Endothelial cell of hepatic sinusoid (primary cell): ENCODE measurements around the gene SIX3.

Experiments
- in situ Hi-C: cut with HindIII; loops from 2 replicates; pipeline ENCODE4 v1.10.0; 2017; ENCODE audit warnings: low sequenced_read_pairs

SIX3 gene

DNA sequence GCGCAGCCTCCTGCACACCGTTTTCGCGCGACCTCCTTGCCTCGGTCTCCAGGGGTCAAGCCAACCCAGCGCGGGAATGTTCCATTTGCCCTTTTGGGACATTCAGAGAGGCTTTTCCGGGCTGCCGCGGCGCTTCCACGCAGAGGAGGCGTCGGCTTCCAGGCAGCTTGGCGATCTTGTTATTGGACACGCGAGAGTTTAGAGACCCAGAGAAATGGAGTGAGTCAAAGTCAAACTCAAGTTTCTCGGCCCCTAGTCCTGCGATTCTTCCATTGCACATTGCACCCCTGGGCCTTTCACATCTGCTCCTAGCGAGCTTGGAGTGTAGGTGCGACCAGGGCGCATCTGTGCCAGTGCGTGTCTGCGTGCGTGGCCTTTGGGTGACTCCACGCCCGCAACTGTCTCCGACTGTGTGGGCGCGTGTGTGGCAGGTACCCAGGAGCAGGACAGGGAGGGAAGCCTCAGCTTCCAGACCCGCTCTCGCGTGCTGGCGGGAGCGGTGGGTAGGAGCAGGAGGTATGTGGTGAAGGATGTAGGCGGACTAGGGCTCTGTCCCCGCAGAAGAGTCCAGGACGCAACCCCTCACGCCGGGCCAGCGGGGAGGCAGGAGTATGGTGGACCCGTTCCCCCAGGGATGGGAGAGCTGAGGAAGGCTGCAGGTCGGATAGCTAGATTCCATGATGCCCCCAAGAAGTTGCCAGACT lies 13.5 kb downstream of the SIX3 start:
- in situ Hi-C loops = loop anchor here (10.0 to 25.0 kb wide), 4 partner anchors 150 to 560 kb away; no protein-coding TSS in a partner anchor

DNA sequence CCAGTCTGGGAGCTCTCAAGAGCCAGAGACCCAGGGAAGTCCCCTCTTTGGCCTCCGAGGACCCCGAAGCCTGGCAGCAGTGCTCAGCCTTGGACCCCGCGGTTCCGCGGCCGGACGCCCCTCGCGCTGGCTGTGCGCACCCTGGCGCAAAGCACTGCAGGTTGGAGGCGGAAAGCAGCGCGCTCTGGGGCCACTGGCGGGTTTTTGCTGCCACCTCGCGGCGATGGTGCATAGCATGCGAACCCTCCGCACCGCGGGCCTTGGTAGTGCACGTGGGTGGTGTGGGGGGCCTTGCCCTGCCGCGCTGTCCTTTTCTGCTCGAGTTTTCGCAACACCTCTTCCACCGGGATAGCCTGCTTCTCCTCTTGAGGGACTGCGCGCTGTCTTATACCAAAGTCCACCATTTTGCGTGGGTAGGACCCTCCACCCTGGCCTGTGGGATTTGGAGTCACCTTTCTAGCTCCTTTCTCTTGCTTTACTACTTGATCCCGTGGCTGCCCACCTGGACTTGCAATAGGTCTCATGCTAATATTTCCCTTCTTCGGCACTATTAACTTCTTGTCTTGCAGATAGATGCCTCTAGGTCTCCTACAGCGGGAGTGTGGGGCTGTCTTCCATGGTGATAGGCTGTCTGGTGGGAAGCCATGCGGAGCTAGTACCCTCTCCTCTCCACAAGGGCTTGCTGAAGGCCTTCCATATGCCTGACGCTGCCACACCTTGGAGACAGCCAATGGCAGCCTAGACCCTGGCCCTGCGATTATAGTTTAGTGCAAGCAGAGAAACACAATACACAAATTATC lies 14.3 kb downstream of the SIX3 start:
- in situ Hi-C loops = loop anchor here (10.0 to 25.0 kb wide), 4 partner anchors 151 to 561 kb away; no protein-coding TSS in a partner anchor

DNA sequence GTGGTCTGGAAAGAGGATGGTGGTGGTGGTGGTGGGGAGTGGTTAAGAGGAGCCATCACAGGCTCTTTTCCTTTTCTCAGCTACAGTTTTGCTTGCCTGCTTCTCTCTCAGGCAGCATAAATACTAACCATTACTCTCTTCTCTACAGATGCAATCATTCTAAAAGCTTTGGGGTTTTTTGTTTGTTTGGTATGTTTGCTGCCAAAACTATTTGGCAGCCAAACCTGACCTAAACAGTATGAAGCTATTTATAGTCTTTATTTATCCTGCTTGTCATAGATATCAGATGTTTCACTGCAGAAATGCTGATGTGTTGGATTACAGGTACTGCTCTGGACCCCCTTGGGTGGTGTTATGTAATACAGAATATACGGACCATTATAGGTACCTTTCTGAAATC lies 15.3 kb downstream of the SIX3 start:
- in situ Hi-C loops = loop anchor here (10.0 to 25.0 kb wide), 4 partner anchors 152 to 562 kb away; no protein-coding TSS in a partner anchor

GRCh38 chr2:44957656-44958327 lies 16.3 kb downstream of the SIX3 start:
- in situ Hi-C loops = loop anchor here (10.0 to 25.0 kb wide), 4 partner anchors 153 to 563 kb away; no protein-coding TSS in a partner anchor

DNA sequence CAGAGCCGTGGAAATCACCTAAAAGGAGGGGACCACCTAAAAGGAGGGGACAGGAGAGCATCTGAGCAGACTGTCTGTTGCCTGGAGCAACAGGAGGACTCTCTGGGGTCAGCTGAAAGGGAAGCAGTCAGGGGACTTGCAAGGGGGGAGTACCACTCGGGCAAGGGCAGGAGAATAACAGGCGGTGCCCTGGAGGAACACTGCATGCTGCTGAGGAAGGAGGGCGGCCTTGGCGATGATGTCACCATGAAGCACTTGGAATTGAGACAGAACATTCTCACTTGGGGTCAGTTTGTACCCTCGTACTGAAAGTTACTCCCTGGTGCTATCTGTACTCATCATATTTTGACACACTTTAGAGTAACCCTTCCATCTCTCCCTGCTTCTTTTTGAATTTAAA lies 18.4 kb downstream of the SIX3 start:
- in situ Hi-C loops = loop anchor here (5.0 to 25.0 kb wide), 5 partner anchors 37 to 565 kb away; no protein-coding TSS in a partner anchor

DNA sequence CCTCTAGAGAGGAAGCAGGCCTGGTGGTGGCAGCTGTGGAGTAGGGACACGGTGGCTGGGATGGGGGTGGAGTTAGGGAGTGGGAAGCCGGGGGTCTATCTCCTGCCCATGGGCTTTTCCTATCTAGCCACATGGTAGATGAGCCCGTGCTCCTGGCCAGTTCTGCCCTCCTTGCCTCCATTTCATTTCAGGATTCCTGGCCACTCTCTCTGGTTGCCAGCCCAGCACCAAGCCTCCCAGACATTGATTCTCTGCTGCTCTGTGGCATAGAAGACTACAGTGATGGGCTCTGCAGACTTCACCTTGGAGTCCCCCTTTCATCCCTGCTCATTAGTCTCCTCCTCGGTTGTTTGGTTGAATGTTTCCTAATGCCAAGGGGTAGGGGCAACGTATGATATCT lies 19.4 kb downstream of the SIX3 start:
- in situ Hi-C loops = loop anchor here (5.0 to 25.0 kb wide), 2 partner anchors 36 to 474 kb away; no protein-coding TSS in a partner anchor

GRCh38 chr2:44962176-44962695 lies 20.7 kb downstream of the SIX3 start:
- in situ Hi-C loops = loop anchor here (5.0 to 25.0 kb wide), 2 partner anchors 35 to 475 kb away; no protein-coding TSS in a partner anchor

- in situ Hi-C loops = loop anchor here (5.0 to 25.0 kb wide), 2 partner anchors 33 to 477 kb away; no protein-coding TSS in a partner anchor
Measured at GRCh38 chr2:44964752-44965236, 23.3 kb downstream of the SIX3 start.

DNA sequence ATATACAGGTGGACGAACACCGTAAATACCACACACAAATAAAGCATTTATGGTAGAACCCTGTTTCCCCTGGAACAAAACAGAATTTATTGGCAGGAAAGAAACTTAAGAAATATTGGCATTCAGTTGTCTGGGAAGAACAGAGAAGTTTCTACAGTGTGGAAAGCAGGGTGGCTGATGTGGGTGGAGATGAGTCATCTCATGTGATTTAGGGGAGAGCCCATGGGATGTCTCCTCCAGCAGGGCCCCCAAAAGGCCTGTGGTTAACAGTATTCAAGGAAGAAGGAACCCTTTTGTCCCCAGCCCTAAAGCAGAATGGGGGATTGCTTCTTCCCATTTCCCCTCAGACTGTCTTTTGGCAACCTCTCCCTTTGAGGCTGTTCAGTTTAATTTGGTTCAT lies 24.2 kb downstream of the SIX3 start:
- in situ Hi-C loops = loop anchor here (25.0 kb wide), 1 partner anchor 478 kb away; no protein-coding TSS in a partner anchor

DNA sequence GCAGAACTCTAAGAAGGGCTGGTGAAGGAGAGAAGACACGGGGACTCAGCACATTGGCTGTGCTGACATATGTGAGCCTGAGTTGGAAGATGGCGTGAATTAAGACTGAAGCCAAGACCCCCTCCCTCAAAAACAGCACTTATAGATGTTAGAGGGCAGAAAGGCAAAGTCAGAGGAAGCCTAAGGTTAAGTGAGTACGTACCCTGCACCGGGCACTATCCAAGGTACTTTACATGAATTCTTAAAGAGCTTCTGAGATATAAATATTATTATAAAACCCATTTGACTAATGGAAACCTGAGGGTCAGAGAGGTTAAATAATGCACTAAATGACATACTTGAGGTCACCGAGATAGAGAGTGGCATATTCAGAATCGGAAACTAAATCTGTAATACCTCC lies 25.6 kb downstream of the SIX3 start:
- in situ Hi-C loops = loop anchor here (25.0 kb wide), 1 partner anchor 480 kb away; no protein-coding TSS in a partner anchor

GRCh38 chr2:44967727-44968432 lies 26.4 kb downstream of the SIX3 start:
- in situ Hi-C loops = loop anchor here (25.0 kb wide), 1 partner anchor 481 kb away; no protein-coding TSS in a partner anchor

GRCh38 chr2:44969936-44970335 lies 28.4 kb downstream of the SIX3 start:
- in situ Hi-C loops = loop anchor here (25.0 kb wide), 1 partner anchor 483 kb away; no protein-coding TSS in a partner anchor

- in situ Hi-C loops = loop anchor here (25.0 kb wide), 1 partner anchor 484 kb away; no protein-coding TSS in a partner anchor
Measured at GRCh38 chr2:44970846-44971450, 29.4 kb downstream of the SIX3 start.

DNA sequence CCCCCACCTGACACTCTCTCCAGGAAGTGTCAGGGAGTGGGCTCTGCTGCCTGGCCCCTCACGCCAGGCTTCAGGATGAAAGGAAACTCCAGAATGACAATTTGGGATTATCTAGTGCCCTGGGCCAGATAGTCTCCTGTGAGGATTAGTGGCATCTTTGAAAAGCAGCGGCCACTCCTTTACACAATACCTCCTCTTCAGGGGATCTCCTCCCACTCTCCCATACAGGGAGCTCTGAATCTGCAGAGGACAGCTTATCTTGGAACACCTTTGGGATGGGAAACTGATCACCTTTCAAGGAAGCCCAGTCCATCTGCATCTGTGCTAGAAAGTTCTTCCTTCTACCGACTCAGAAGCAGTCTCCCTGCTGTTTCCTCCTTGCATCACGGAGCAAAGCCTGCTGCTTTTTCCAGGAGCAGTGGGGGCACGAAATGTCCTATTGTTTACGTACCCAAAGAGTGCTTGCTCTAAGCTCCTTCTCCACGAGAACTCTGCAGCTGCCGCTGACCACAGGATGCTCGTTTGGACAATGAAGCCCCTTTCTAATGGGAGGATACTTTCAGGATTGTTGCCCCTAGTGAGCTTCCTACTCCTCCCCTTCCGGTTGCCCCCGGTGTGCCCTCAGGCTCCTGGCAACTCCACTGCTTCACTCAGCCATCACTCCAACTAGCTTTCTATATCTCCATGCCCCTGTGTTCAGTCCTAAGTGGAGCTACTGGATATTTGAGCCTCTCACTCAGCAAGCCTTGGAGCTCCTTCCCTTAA lies 31.5 kb downstream of the SIX3 start:
- in situ Hi-C loops = loop anchor here (25.0 kb wide), 1 partner anchor 486 kb away; no protein-coding TSS in a partner anchor

- in situ Hi-C loops = loop anchor here (25.0 kb wide), 1 partner anchor 487 kb away; no protein-coding TSS in a partner anchor
Measured at GRCh38 chr2:44974064-44974715, 32.7 kb downstream of the SIX3 start.

- in situ Hi-C loops = loop anchor here (25.0 kb wide), 1 partner anchor 961 kb away; no protein-coding TSS in a partner anchor
Measured at GRCh38 chr2:44975571-44976450, 34.3 kb downstream of the SIX3 start.

- in situ Hi-C loops = loop anchor here (25.0 kb wide), 1 partner anchor 958 kb away; no protein-coding TSS in a partner anchor
Measured at GRCh38 chr2:44979581-44979980, 38.1 kb downstream of the SIX3 start.
